ENCODE results near the gene DBX1. TPM values are rescaled to one million over a fixed set of nuclear protein-coding genes. Genes with fewer than 3 reads are reported as not detected.

DBX1 gene
- total and polyA plus RNA-seq, 10 of the 15 experiments (the other 5 are each of a cell fraction or from before 2014, with no cell fraction given), result not detected

DNA sequence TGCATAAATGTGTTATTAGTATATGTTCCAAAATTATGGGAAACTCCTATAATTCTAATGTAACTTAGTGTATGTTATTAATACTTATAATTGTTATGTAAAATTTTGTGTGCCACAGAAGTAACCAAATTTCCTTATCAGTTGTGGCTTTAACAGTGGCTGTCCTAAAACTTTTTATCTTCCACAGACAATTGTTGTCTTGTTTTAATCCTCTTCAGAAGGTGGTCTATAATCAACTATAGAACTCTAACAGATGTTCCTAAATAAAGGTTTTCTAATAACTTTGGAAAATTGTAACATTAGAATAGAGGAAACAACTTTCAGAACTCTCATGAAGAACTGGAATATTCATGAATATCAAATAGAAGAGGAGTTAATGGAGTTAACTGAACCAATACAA lies 44.4 kb upstream of the DBX1 start:
- TF ChIP-seq ASH2L (IDR thresholded peaks at IDR 0.05; ENCODE audit: borderline replicate concordance, low read depth) (no peak), FOXK2 (IDR thresholded peaks at IDR 0.05) (no peak), TCF3 (IDR thresholded peaks at IDR 0.05; ENCODE audit: borderline replicate concordance, insufficient read depth, low read depth, low read length) (no peak), ZNF207 (IDR thresholded peaks at IDR 0.05; ENCODE audit: borderline replicate concordance) (no peak), LARP7 (IDR thresholded peaks at IDR 0.05) (no peak), POLR2AphosphoS2 (IDR thresholded peaks at IDR 0.05; ENCODE audit: low read depth, low read length) (no peak), SMARCA5 (IDR thresholded peaks at IDR 0.05) (no peak), ZNF384 (IDR thresholded peaks at IDR 0.05; ENCODE audit: borderline replicate concordance, low read depth, low read length) (no peak), SMAD1 (IDR thresholded peaks at IDR 0.05; ENCODE audit: low read depth, partially characterized antibody) (no peak), PAX8 (IDR thresholded peaks at IDR 0.05) (no peak)
- TF ChIP-seq, protein P1, sequence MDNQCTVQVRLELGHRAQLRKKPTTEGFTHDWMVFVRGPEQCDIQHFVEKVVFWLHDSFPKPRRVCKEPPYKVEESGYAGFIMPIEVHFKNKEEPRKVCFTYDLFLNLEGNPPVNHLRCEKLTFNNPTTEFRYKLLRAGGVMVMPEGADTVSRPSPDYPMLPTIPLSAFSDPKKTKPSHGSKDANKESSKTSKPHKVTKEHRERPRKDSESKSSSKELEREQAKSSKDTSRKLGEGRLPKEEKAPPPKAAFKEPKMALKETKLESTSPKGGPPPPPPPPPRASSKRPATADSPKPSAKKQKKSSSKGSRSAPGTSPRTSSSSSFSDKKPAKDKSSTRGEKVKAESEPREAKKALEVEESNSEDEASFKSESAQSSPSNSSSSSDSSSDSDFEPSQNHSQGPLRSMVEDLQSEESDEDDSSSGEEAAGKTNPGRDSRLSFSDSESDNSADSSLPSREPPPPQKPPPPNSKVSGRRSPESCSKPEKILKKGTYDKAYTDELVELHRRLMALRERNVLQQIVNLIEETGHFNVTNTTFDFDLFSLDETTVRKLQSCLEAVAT (IDR thresholded peaks at IDR 0.05), result no peak
- TF ChIP-seq, protein P2, sequence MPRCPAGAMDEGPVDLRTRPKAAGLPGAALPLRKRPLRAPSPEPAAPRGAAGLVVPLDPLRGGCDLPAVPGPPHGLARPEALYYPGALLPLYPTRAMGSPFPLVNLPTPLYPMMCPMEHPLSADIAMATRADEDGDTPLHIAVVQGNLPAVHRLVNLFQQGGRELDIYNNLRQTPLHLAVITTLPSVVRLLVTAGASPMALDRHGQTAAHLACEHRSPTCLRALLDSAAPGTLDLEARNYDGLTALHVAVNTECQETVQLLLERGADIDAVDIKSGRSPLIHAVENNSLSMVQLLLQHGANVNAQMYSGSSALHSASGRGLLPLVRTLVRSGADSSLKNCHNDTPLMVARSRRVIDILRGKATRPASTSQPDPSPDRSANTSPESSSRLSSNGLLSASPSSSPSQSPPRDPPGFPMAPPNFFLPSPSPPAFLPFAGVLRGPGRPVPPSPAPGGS (IDR thresholded peaks at IDR 0.05; ENCODE audit: borderline replicate concordance, insufficient read depth, low read depth, low read length, poor library complexity, severe bottlenecking), result no peak
- intact Hi-C loops (cut with micrococcal nuclease; ENCODE audit: unreplicated experiment) (no loop called here), in situ Hi-C loops (cut with MboI) (no loop called here)
- Histone ChIP-seq H3K4me2 (ENCODE audit: control insufficient read depth, insufficient read depth) (no peak overlapping the region), H3K79me2 (ENCODE audit: control insufficient read depth, insufficient read depth, low read length) (no peaks in the 10 kb centered on the region), H3K4me1 (ENCODE audit: control insufficient read depth, insufficient read depth, low read length) (no peaks in the 10 kb centered on the region), H3K9ac (ENCODE audit: control insufficient read depth, insufficient read depth, low read length) (no peak overlapping the region), H2AFZ (ENCODE audit: control insufficient read depth, low read depth, low read length) (no peak overlapping the region), H3K27ac (ENCODE audit: control insufficient read depth, insufficient read depth) (no peak overlapping the region), H3K9me3 (replicated peaks; ENCODE audit: control insufficient read depth, insufficient read depth, low read length) (no peaks in the 10 kb centered on the region), H3K27me3 (replicated peaks in 1 of 2; ENCODE audit: control insufficient read depth in 2 of 2, insufficient read depth in 2 of 2, low read length in 1 of 2) (peaks cover 8 to 20% of the 10 kb centered on the region in 2 experiments; a peak in 3 of 4 replicates), H3K36me3 (ENCODE audit: control insufficient read depth in 2 of 2, insufficient read depth in 2 of 2, low read length in 1 of 2) (no peaks in the 10 kb centered on the region), H4K20me1 (ENCODE audit: control insufficient read depth, insufficient read depth) (no peaks in the 10 kb centered on the region), H3K4me3 (no peak overlapping the region)
- DNase-seq (ENCODE audit: low read depth, low spot score) (no peak), ATAC-seq (no peak), FAIRE-seq (no peak)
- ChIA-PET CTCF (no interaction called here), RAD21 (ENCODE audit: unreplicated experiment) (no interaction called here), POLR2A (no interaction called here), SMC1A (ENCODE audit: uncharacterized antibody, unreplicated experiment) (no interaction called here)
- no TSS peak for BruUV-seq (replicated peaks)
